HepG2 (cell line): ENCODE results near the gene PPP1R13L. TPM values are rescaled to one million over a fixed set of nuclear protein-coding genes. Genes with fewer than 3 reads are reported as not detected.

Source experiments
- BHLHE40 ChIP-seq: IDR thresholded peaks from 2 replicates; pipeline ENCODE4 v1.6.1; 2011; ENCODE audit warnings: low read length, improper control_type of control experiment
- DBP ChIP-seq: sonication (generic); formaldehyde crosslinking; IDR thresholded peaks from 2 replicates; pipeline ENCODE4 v1.4.0; 2020; ENCODE audit warnings: missing genetic modification reagents; ENCODE audit errors: not compliant biosample characterization
- EEA1 ChIP-seq: sonication (generic); formaldehyde crosslinking; IDR thresholded peaks from 2 replicates; pipeline ENCODE4 v1.5.1; 2020; ENCODE audit warnings: mild to moderate bottlenecking, missing genetic modification reagents, borderline replicate concordance
- EZH2 ChIP-seq: conservative IDR thresholded peaks from 2 replicates; pipeline ENCODE4 v1.6.1; 2012; ENCODE audit warnings: mild to moderate bottlenecking, low read depth, low read length, moderate library complexity
- FOXJ3 ChIP-seq: sonication (generic); formaldehyde crosslinking; IDR thresholded peaks from 2 replicates; pipeline ENCODE4 v1.4.0; 2020; ENCODE audit warnings: missing genetic modification reagents, mild to moderate bottlenecking, borderline replicate concordance
- GFI1 ChIP-seq: sonication (generic); formaldehyde crosslinking; IDR thresholded peaks from 2 replicates; pipeline ENCODE4 v1.5.0; 2020; ENCODE audit warnings: missing genetic modification reagents, mild to moderate bottlenecking, borderline replicate concordance
- GMEB2 ChIP-seq: IDR thresholded peaks from 2 replicates; pipeline ENCODE4 v1.6.1; 2016; ENCODE audit warnings: missing biosample characterization, missing genetic modification reagents, low read depth
- HCFC1 ChIP-seq: fragments of 150-350 bp; IDR thresholded peaks from 2 replicates; pipeline ENCODE4 v1.6.1; 2014; ENCODE audit warnings: low read depth, low read length
- KDM3A ChIP-seq: IDR thresholded peaks from 2 replicates; pipeline ENCODE4 v1.6.1; 2018; ENCODE audit warnings: low read depth, missing compliant biosample characterization
- KMT2B ChIP-seq: IDR thresholded peaks from 2 replicates; pipeline ENCODE4 v1.6.1; 2016; ENCODE audit warnings: missing genetic modification reagents, missing compliant biosample characterization
- MEF2D ChIP-seq: sonication (generic); formaldehyde crosslinking; IDR thresholded peaks from 2 replicates; pipeline ENCODE4 v1.5.1; 2020; ENCODE audit warnings: mild to moderate bottlenecking, missing genetic modification reagents
- MIER2 ChIP-seq: IDR thresholded peaks from 2 replicates; pipeline ENCODE4 v1.6.1; 2016; ENCODE audit warnings: missing biosample characterization, missing genetic modification reagents
- MLX ChIP-seq: IDR thresholded peaks from 2 replicates; pipeline ENCODE4 v1.6.1; 2016
- NKX3-1 ChIP-seq: sonication (generic); formaldehyde crosslinking; IDR thresholded peaks from 2 replicates; pipeline ENCODE4 v1.5.0; 2020; ENCODE audit warnings: missing genetic modification reagents
- NONO ChIP-seq, 2 experiments: fragments of 450-650 bp in 1 of 2; sonication (generic) in 1 of 2; formaldehyde crosslinking in 1 of 2; IDR thresholded peaks in 1 of 2; conservative IDR thresholded peaks in 1 of 2; 2 replicates each; pipeline versions ENCODE4 v1.6.1 to v1.8.0; 2017 to 2022; ENCODE audit warnings: mild to moderate bottlenecking in 1 of 2, missing genetic modification reagents in 1 of 2, moderate library complexity in 1 of 2
- PTBP1 ChIP-seq: fragments of 200-400 bp; formaldehyde crosslinking; IDR thresholded peaks from 2 replicates; pipeline ENCODE4 v1.6.1; 2018; ENCODE audit warnings: low read length, low read depth; ENCODE audit not compliant: poor library complexity, severe bottlenecking
- RFXANK ChIP-seq: IDR thresholded peaks from 2 replicates; pipeline ENCODE4 v1.6.1; 2016
- SMC3 ChIP-seq: IDR thresholded peaks from 2 replicates; pipeline ENCODE4 v1.6.1; 2011; ENCODE audit warnings: low read length, improper control_type of control experiment
- TEAD3 ChIP-seq: optimal IDR thresholded peaks from 2 replicates; pipeline ENCODE3; 2016; ENCODE audit warnings: borderline replicate concordance
- TEF ChIP-seq: sonication (generic); formaldehyde crosslinking; IDR thresholded peaks from 2 replicates; pipeline ENCODE4 v1.5.0; 2020; ENCODE audit warnings: missing genetic modification reagents
- TMF1 ChIP-seq: sonication (generic); formaldehyde crosslinking; IDR thresholded peaks from 2 replicates; pipeline ENCODE4 v1.8.1; 2022; ENCODE audit warnings: low read depth, missing genetic modification reagents
- ZNF121 ChIP-seq: sonication (generic); formaldehyde crosslinking; IDR thresholded peaks from 2 replicates; pipeline ENCODE4 v1.5.0; 2020; ENCODE audit warnings: mild to moderate bottlenecking, missing genetic modification reagents
- ZNF160 ChIP-seq: sonication (generic); formaldehyde crosslinking; IDR thresholded peaks from 2 replicates; pipeline ENCODE4 v1.8.0; 2022; ENCODE audit warnings: mild to moderate bottlenecking, inconsistent platforms, missing genetic modification reagents
- ZNF280D ChIP-seq: sonication (generic); formaldehyde crosslinking; IDR thresholded peaks from 2 replicates; pipeline ENCODE4 v1.5.1; 2020; ENCODE audit warnings: mild to moderate bottlenecking, missing genetic modification reagents
- ZNF44 ChIP-seq: sonication (generic); formaldehyde crosslinking; IDR thresholded peaks from 2 replicates; pipeline ENCODE4 v1.5.1; 2020; ENCODE audit warnings: mild to moderate bottlenecking, missing genetic modification reagents
- ZNF883 ChIP-seq: sonication (generic); formaldehyde crosslinking; IDR thresholded peaks from 2 replicates; pipeline ENCODE4 v1.5.1; 2020; ENCODE audit warnings: mild to moderate bottlenecking, missing genetic modification reagents; ENCODE audit errors: not compliant biosample characterization
- polyA plus RNA-seq, 8 experiments: library from polyadenylated mRNA; depleted of rRNA in 3 of 8; stranded (reverse) in 7 of 8; unstranded in 1 of 8; fragments of >200 nt; fragmentation: Illumina TruSeq in 4 of 8; extraction: Trizol in 4 of 8; gene quantifications; 2 replicates each; pipeline versions ENCODE4 v1.2.1 to v1.2.3, GENCODE V29; 2011 to 2016; ENCODE audit warnings: low read depth in 4 of 8, missing spikeins in 1 of 8, mixed read lengths in 1 of 8; ENCODE audit not compliant: insufficient read depth in 1 of 8
- total RNA-seq, 5 experiments: library from RNA; depleted of rRNA; stranded (reverse); fragments of >200 nt; fragmentation: Illumina TruSeq; extraction: Trizol; gene quantifications; 2 replicates each; pipeline ENCODE4 v1.2.3, GENCODE V29; 2016; ENCODE audit warnings: low read depth in 1 of 5

Gene PPP1R13L
- total and polyA plus RNA-seq, 2 of the 13 experiments (the other 11 are each of a cell fraction or from before 2014, with no cell fraction given) = 1.3 to 6.6 TPM

GRCh38 chr19:45423033-45423588 lies 18.2 kb upstream of the PPP1R13L start (continued):
- no peak for TF ChIP-seq TMF1
- no peak for TF ChIP-seq SMC3
- no peak for TF ChIP-seq TEAD3 (CRISPR knock-in tag)
- TF ChIP-seq MIER2 (CRISPR knock-in tag) = no peak
- 0 out of 2 replicates have a peak, but pooled peaks have one; percentile 13 for TF ChIP-seq KDM3A
- TF ChIP-seq PTBP1 = no peak
- TF ChIP-seq EZH2 = no peak
- no peak for TF ChIP-seq MLX (CRISPR knock-in tag)
- TF ChIP-seq MEF2D (CRISPR knock-in tag) = no peak
- TF ChIP-seq GMEB2 (CRISPR knock-in tag) = no peak
- TF ChIP-seq ZNF280D (CRISPR knock-in tag) = 0 out of 2 replicates have a peak, but pooled peaks have one; percentile 11
- no peak for TF ChIP-seq EEA1 (CRISPR knock-in tag)
- TF ChIP-seq RFXANK = no peak
- TF ChIP-seq ZNF44 (CRISPR knock-in tag) = no peak
- TF ChIP-seq ZNF883 (CRISPR knock-in tag) = no peak
- no peak for TF ChIP-seq FOXJ3 (CRISPR knock-in tag)
- no peak for TF ChIP-seq HCFC1
- TF ChIP-seq BHLHE40 = no peak
- 0 out of 2 replicates have a peak, but pooled peaks have one; percentile 9 for TF ChIP-seq GFI1 (CRISPR knock-in tag)
- TF ChIP-seq TEF (CRISPR knock-in tag) = no peak
- no peak for TF ChIP-seq NONO (IDR thresholded peaks at IDR 0.05)
- TF ChIP-seq NONO (CRISPR knock-in tag; conservative IDR thresholded peaks at IDR 0.05) = no peak
- TF ChIP-seq ZNF160 (CRISPR knock-in tag) = peak; percentile 22; the same call in 1 of the 2 replicates
- TF ChIP-seq DBP (CRISPR knock-in tag) = no peak
- TF ChIP-seq ZNF121 (CRISPR knock-in tag) = no peak
- TF ChIP-seq KMT2B (CRISPR knock-in tag) = no peak
- no peak for TF ChIP-seq NKX3-1 (CRISPR knock-in tag)
